Pulmonary artery endothelial cell (primary cell): ENCODE measurements around the gene ADAMTS17. TPM values are rescaled to one million over a fixed set of nuclear protein-coding genes. Genes with fewer than 3 reads are reported as not detected.
A peak's percentile ranks its signal among the peaks of the same experiment; 100 is the strongest.

Experiments used
- DNase-seq: peaks from one replicate; pipeline ENCODE4 v3.0.0-alpha.2; 2011; ENCODE audit warnings: low read depth, low spot score
- total RNA-seq: library from RNA; depleted of rRNA; stranded (reverse); fragments of >200 nt; gene quantifications from 2 replicates; pipeline ENCODE4 v1.2.3, GENCODE V29; 2014

The ADAMTS17 gene
- total RNA-seq, 1 donor from 2014 or later, result 0.13 TPM

GRCh38 chr15:100054539-100054938 is 287.2 kb downstream of the ADAMTS17 start:
- DNase-seq, result no peak

DNA sequence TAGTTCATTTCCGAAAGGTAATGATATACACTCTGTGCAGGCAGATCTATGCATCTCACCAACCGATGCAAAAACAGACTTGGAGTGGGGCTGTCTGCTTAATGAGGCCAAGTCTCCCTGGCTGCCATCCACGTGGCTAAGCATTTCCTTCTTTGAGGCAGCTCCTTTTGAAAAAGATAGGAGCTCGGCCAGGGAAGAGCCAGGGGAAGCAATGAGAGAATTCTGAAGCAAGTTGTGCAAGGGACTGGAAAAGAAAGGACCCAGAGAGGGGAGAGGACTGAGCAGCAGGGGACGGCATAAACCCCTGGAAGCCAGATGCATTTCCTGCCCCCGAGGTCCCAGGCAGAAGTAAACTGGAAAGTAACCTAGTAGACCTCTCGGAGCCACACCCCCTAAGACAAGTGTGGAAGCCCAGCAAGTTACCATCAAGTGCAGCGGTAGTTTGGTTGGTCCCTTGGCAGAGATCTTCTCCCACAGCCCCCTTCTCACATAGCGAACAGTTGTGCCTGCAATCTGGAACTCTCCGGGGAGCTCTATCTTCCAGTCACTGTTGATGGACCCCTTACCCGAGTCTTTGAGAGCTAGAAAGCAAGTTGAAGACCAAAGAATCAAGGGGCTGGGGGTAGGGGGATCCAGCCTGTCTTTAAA is 288.2 kb downstream of the ADAMTS17 start:
- DNase-seq, result no peak

- DNase-seq, result no peak
These were observed 288.9 kb downstream of the ADAMTS17 start for GRCh38 chr15:100052716-100053473.

DNA sequence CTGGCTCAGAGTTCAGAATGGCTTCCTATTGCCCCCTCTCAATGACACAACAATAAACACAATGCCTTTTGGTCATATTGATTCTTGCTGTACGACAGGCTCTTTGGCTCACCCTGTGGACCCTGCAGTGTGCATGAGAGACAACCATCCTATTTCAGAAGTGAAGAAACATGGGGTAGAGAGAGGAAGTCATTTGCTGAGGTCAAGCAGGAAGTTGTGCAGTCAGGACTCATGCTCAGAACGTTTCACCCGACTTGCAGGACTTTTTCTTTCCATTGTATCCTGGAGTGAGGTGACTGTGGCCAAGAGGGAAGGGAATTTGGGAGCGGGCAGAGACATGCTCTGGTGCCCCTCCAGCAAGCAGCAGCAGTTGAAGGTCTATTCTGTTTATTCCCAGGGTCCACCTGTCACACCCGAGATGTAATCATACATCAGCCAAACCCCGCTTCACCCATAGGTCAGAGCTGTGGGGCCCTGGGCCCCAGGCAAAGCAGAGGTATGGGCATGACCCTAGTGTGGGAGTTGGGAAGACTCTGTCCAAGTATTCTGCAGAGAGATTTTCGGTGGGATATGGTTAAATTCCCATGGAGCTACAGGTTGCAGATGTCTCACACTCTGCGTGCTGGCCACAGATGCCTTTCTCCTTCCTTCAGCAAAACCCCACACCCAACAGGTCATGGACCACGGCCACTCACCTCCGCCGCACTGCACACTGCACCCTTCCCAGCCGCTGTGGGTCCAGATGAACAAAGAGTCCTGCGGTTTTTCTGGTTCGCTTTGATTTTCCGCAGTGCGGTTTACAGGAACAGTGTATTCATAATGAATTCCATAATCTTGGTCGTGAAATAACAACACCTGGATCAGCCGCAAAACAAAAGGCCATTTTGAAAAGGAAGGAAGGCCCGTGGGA is 290.6 kb downstream of the ADAMTS17 start:
- no peak for DNase-seq

GRCh38 chr15:100049936-100050876 is 291.6 kb downstream of the ADAMTS17 start:
- no peak for DNase-seq

- DNase-seq, result no peak
These were observed 292.3 kb downstream of the ADAMTS17 start for GRCh38 chr15:100049483-100049882.

GRCh38 chr15:100048736-100049135 is 293.0 kb downstream of the ADAMTS17 start:
- no peak for DNase-seq

DNA sequence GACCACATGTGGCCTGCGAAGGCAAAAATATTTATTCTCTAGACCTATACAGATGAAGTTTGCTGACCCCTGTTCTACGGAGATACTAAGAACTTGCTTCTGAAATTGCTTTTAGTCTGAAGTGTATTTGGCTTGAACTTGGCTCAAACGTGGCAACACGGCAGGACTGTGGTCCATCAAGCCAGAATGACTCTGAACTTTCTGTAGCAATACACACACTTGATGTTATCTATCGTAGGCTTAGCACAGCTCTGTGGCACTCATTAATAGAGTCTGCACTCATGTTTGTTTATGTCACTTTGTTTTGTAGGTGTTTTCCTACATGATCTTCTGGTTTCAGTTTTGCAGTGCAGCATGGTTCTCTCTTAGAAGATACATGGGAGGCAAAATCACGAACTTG is 298.1 kb downstream of the ADAMTS17 start:
- DNase-seq, result no peak

DNA sequence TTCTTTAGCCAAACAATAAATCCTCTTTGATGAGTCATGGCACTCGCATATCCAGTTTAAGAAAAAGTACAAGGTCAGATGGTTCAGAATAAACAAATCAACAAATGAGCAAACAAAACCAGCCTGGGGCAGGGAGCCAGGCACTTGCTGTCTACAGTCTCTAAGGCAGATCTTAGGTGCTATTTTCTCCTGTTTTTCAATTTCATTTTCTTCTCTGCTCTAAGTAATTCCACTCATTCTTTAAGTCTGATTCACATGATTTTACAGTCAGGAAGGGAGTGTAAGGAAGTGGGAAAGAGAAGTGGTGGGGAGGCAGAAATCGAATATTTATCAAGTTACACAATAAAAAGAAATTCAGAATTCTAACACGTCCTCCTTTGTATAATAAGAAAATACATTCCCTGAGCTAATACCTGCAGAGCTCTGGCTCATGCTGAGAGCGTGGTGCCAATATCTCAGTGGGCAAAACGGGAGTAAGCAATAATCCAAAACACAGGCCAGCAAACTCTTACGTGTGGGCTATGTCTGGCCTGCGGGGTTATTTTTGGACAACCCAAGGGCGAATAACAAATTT is 298.6 kb downstream of the ADAMTS17 start:
- peak; percentile 22 for DNase-seq

- no peak for DNase-seq
These were observed 299.2 kb downstream of the ADAMTS17 start for GRCh38 chr15:100042558-100042957.

DNA sequence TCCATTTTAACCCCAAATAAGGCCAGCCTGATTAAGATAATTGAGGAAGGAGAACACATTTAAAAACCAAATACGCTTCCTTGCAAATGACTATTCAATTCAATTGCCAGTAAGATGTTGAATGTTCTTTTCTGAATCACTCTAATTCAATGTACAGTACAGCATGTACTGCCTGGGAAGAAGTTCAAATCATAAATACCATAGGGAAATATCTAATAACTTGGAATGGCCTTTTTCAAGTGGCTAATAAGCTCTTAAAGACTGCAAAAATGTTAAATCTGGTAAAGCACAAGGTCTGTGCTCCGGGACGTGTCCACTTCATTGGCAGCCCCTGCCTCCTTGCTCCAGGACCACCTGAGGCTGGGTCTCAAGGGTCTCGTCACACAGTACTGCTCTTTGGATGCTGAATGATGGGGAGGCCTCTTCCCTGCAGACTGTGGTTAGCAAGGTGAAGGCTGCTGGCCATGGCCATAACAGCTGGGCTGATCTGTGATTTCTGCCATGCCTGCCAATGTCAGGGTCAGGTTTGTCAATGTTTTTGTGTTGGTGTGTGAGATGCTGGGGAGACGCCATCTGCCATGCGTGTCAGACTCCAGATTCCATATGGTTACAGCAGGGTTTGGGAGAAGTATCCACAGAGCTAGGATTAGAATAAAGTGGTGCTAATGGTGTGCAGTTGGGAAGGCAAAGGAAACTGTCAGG is 300.5 kb downstream of the ADAMTS17 start:
- no peak for DNase-seq

DNA sequence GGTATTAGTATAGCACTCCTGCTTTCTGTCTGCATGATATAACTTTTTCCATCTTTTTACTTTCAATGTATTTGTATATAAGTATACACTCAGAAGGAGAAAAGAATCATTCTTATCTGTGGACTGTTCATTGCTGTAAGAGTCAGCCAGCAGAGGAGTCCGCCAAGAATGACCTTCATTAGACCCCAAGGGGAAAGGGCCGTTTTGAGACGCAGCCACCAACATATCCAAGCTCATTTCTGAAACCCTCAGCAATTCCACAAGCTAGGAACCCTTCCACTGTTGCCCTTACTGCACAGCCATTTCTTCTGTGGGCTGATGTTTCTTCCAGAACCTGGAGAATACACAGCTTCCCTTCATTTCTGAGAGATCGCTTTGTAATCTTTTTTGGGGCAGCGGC is 301.8 kb downstream of the ADAMTS17 start:
- no peak for DNase-seq

- DNase-seq, result no peak
These were observed 303.0 kb downstream of the ADAMTS17 start for GRCh38 chr15:100038736-100039135.

DNA sequence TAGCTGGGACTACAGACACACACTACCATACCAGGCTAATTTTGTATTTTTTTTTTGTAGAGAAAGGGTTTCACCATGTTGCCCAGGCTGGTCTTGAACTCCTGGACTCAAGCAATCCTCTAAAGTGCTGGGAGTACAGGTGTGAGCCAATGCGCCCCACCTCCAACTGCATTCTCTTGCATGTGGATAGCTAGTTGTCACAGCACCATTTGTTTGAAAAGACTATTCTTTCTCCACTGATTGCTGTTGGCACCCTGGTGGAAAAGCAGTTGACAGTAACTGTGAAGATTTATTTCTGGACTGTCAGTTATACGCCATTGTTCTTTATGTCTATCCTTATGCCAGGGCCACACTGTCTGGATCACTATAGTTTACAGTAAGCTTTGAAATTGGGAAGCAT is 303.9 kb downstream of the ADAMTS17 start:
- no peak for DNase-seq

GRCh38 chr15:100036015-100036414 is 305.8 kb downstream of the ADAMTS17 start:
- DNase-seq, result no peak

- DNase-seq, result no peak
These were observed 307.6 kb downstream of the ADAMTS17 start for GRCh38 chr15:100034191-100034590.

DNA sequence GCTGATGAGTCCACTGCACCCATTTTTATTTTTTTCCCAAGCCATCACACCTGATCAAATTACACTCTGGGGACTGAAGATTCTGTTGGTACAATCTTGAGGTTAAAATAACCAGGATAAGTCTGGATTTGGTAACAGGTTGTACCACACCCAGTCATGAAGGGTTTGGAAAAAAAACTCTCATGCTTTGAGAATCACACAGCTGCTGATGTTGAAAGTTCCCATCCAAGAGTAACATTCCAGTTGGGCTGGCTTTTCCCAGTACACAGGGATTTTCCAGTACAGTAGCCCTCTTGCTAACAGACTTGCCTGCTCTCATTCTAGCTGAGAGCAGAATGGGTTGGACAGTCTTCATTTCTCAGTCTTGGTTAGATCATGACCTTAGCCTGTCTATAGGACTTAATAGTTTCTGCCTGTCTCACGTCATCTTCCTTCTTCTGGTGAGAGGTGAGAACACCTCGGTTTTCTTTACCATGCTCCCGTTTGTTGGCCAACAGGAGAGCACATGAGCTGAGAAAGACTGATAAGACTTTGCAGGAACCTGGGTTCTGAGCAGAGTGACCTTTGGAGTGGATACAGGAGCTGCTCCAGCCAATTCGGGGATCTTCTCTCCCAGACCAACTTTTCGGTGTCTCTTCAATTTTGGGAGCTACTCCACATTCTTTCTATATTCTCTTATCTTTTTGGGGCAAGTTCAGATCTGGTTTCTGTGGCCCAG is 308.5 kb downstream of the ADAMTS17 start:
- no peak for DNase-seq

DNA sequence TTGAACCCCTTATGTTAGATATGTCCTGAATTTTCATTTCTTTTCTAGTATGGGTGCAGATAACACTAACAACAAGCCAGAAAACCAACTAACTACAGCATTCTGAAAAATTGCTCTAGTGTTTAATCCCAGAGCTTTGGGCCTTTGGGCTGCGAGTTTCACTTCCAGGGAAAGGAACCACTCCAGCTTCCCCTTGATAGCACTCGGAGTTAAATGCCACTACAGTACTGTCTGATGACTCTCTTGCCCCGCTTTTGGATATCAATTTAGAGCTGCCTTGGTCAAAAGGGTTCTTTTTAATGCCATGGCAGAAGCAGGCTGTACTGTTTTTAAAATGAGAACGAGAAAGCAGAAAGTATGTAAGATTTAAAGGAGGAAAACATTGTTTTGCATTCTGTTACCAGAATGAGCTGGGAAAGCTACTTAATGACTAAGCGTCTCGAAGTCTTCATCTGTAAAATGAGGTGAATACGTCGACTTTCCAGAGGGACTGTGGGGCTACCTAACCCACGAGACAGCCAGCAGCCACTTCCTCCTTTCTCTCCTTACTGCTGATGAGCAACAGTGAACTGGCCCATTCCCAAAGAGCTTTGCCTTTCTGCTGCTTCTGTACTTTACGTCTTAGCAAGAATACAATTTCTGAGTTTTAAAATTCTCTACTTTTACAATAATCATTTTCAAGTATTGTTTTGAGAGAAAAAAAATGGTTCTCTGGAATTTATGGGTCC is 309.3 kb downstream of the ADAMTS17 start:
- no peak for DNase-seq
